GM12878 (cell line): ENCODE data around the gene ABCG1. TPM values are rescaled to one million over a fixed set of nuclear protein-coding genes. Genes with fewer than 3 reads are reported as not detected.

Source experiments
- ATAC-seq: fragments of 200-7000 bp; cut with Tn5 transposase; 3 replicates; pipeline ENCODE4 v1.9.1; 2020; ENCODE audit warnings: mild to moderate bottlenecking, moderate library complexity
- BruUV-seq: library from RNA; stranded (reverse); fragments of 400-500 nt; replicated peaks from 2 replicates; lab custom pipeline; 2021; lab: Mats Ljungman, UMichigan
- CTCF ChIA-PET: fragments of 300-600 bp; sonication (Branson Sonifier 250); formaldehyde crosslinking; extraction: SDS; loops from one replicate; lab custom pipeline; 2021; ENCODE audit warnings: inconsistent platforms; lab: Yijun Ruan, JAX
- POLR2A ChIA-PET: fragments of 350-600 bp; formaldehyde crosslinking; extraction: SDS; loops from one replicate; lab custom pipeline; 2021; ENCODE audit warnings: inconsistent platforms; lab: Charles Lee
- RAD21 ChIA-PET: fragments of 300-600 bp; sonication (Branson Sonifier 250); formaldehyde crosslinking; loops from one replicate; lab custom pipeline; 2023; ENCODE audit warnings: antibody characterized with exemption; ENCODE audit not compliant: unreplicated experiment; lab: Charles Lee
- SMC1A ChIA-PET: fragments of 300-600 bp; sonication (Branson Sonifier 250); formaldehyde crosslinking; loops from one replicate; lab custom pipeline; 2023; ENCODE audit not compliant: unreplicated experiment, uncharacterized antibody; lab: Charles Lee
- DNase-seq: peaks from one replicate; pipeline ENCODE4 v3.0.0-alpha.2; 2011; ENCODE audit warnings: low read depth, low spot score
- FAIRE-seq: peaks from 3 replicates; lab custom pipeline; 2011; peaks lifted over from hg19 to GRCh38; lab: Jason Lieb, UNC
- H2AFZ ChIP-seq: 2 replicates; pipeline ENCODE4 v1.6.0; 2011; ENCODE audit warnings: low read depth, low read length, control low read depth; ENCODE audit not compliant: control insufficient read depth
- H3K27ac ChIP-seq: 2 replicates; pipeline ENCODE4 v1.5.1; 2011; ENCODE audit warnings: control low read depth; ENCODE audit not compliant: control insufficient read depth, insufficient read depth
- H3K27me3 ChIP-seq, 2 experiments: replicated peaks in 1 of 2; 2 replicates each; pipeline versions ENCODE4 v1.6.0 to v1.6.1; 2011; ENCODE audit warnings: low read length in 1 of 2; ENCODE audit not compliant: control insufficient read depth in 2 of 2, insufficient read depth in 2 of 2
- H3K36me3 ChIP-seq, 2 experiments: 2 replicates each; pipeline ENCODE4 v1.5.1; 2011; ENCODE audit warnings: low read length in 1 of 2; ENCODE audit not compliant: control insufficient read depth in 2 of 2, insufficient read depth in 2 of 2
- H3K4me1 ChIP-seq: 2 replicates; pipeline ENCODE4 v1.6.1; 2011; ENCODE audit warnings: mild to moderate bottlenecking, low read length, moderate library complexity, mixed read lengths; ENCODE audit not compliant: control insufficient read depth, insufficient read depth
- H3K4me2 ChIP-seq: 2 replicates; pipeline ENCODE4 v1.6.0; 2011; ENCODE audit warnings: control low read depth; ENCODE audit not compliant: control insufficient read depth, insufficient read depth
- H3K4me3 ChIP-seq: fragments of 200-600 bp; sonication (generic); 2 replicates; pipeline ENCODE4 v1.5.1; 2016
- H3K79me2 ChIP-seq: 2 replicates; pipeline ENCODE4 v1.6.0; 2011; ENCODE audit warnings: low read length; ENCODE audit not compliant: control insufficient read depth, insufficient read depth
- H3K9ac ChIP-seq: 2 replicates; pipeline ENCODE4 v1.8.0; 2011; ENCODE audit warnings: low read length, control low read depth, mixed read lengths; ENCODE audit not compliant: control insufficient read depth, insufficient read depth
- H3K9me3 ChIP-seq: replicated peaks from 3 replicates; pipeline ENCODE4 v1.5.1; 2011; ENCODE audit warnings: mild to moderate bottlenecking, low read length; ENCODE audit not compliant: control insufficient read depth, insufficient read depth
- H4K20me1 ChIP-seq: 2 replicates; pipeline ENCODE4 v1.6.0; 2011; ENCODE audit not compliant: control insufficient read depth, insufficient read depth
- IRF4 ChIP-seq: IDR thresholded peaks from 2 replicates; pipeline ENCODE4 v1.6.1; 2011; ENCODE audit warnings: low read depth, low read length
- MEF2B ChIP-seq: fragments of 450-650 bp; IDR thresholded peaks from 2 replicates; pipeline ENCODE4 v1.6.1; 2018; ENCODE audit warnings: mild to moderate bottlenecking, moderate library complexity; ENCODE audit not compliant: partially characterized antibody, poor library complexity, severe bottlenecking
- NR2C2 ChIP-seq: IDR thresholded peaks from 2 replicates; pipeline ENCODE4 v1.6.1; 2011; ENCODE audit warnings: borderline replicate concordance, low read depth; ENCODE audit not compliant: control insufficient read depth, insufficient read length
- PKNOX1 ChIP-seq: fragments of 450-650 bp; IDR thresholded peaks from 2 replicates; pipeline ENCODE4 v1.6.1; 2016; ENCODE audit warnings: mild to moderate bottlenecking
- RELA ChIP-seq: fragments of 450-650 bp; IDR thresholded peaks from 2 replicates; pipeline ENCODE4 v1.8.0; 2014; ENCODE audit warnings: borderline replicate concordance; ENCODE audit not compliant: partially characterized antibody
- RUNX3 ChIP-seq: IDR thresholded peaks from 2 replicates; pipeline ENCODE4 v1.6.1; 2012; ENCODE audit warnings: low read length, inconsistent platforms
- ZNF274 ChIP-seq: IDR thresholded peaks from one replicate; pipeline ENCODE4 v1.8.0; 2011; ENCODE audit not compliant: insufficient read length, insufficient read depth
- ZNF687 ChIP-seq: fragments of 450-650 bp; IDR thresholded peaks from 2 replicates; pipeline ENCODE4 v1.6.1; 2017; ENCODE audit warnings: mild to moderate bottlenecking, moderate library complexity
- WGBS: methylation state at CpG from one replicate; pipeline ENCODE4 v1.1.6; 2016; ENCODE audit warnings: low lambda C conversion rate; ENCODE audit not compliant: insufficient replicate concordance, insufficient coverage; ENCODE audit errors: missing lambda C conversion rate; 5-methylcytosine and 5-hydroxymethylcytosine counted together
- in situ Hi-C: fragments of 300-500 bp; cut with MboI; formaldehyde crosslinking; loops from 9 replicates; pipeline ENCODE4 v1.14.3; 2018; ENCODE audit warnings: mixed read lengths
- intact Hi-C: fragments of 100-400 bp; cut with micrococcal nuclease; formaldehyde crosslinking; loops from one replicate; pipeline ENCODE4 v1.14.2; 2022; ENCODE audit not compliant: unreplicated experiment
- polyA plus RNA-seq, 11 experiments: library from polyadenylated mRNA; depleted of rRNA in 4 of 11; unstranded in 6 of 11; stranded (reverse) in 5 of 11; fragments of >200 nt; fragmentation: Nextera tagmentation in 4 of 11; fragmentation: Illumina TruSeq in 1 of 11; extraction: Ambion mirVana in 4 of 11; extraction: Trizol in 1 of 11; gene quantifications; 1 replicate in 1 of 11; 2 replicates in 10 of 11; pipeline versions ENCODE4 v1.2.1 to v1.2.3, GENCODE V29; 2011 to 2016; ENCODE audit warnings: inconsistent platforms in 2 of 11, missing spikeins in 2 of 11, low read depth in 1 of 11
- total RNA-seq, 4 experiments: library from RNA; depleted of rRNA in 3 of 4; stranded (reverse); fragments of >200 nt in 3 of 4; fragmentation: Illumina TruSeq in 1 of 4; extraction: Trizol in 1 of 4; gene quantifications; 2 replicates each; pipeline versions ENCODE4 v1.2.1 to v1.2.3, GENCODE V29; 2013 to 2021

Gene ABCG1
- total and polyA plus RNA-seq, 10 of the 15 experiments (the other 5 are each of a cell fraction or from before 2014, with no cell fraction given): 0.59 to 19.3 (median 5.7) TPM

- TF ChIP-seq RELA: no peak
- TF ChIP-seq ZNF687: 0 out of 2 replicates have a peak, but pooled peaks have one; percentile 27
- TF ChIP-seq NR2C2: no peak
- no peak for TF ChIP-seq ZNF274
- no peak for TF ChIP-seq RUNX3
Observed at GRCh38 chr21:42220138-42220701, 1.3 kb downstream of the ABCG1 start (continued).

- TF ChIP-seq MEF2B (no peak), PKNOX1 (0 out of 2 replicates have a peak, but pooled peaks have one; percentile 14), IRF4 (no peak)
- intact Hi-C loops (loop anchor here (10.0 kb wide), 1 partner anchor 857 kb away; the partner anchor contains the start of gene MX2), in situ Hi-C loops (loop anchor here (25.0 kb wide), 1 partner anchor 1466 kb away; no protein-coding TSS in a partner anchor)
- Histone ChIP-seq H3K4me2 (no peak overlapping the region), H3K4me1 (peaks cover 9% of the 10 kb centered on the region; the same call in 1 of the 2 replicates), H3K79me2 (no peaks in the 10 kb centered on the region), H3K36me3 (no peaks in the 10 kb centered on the region), H3K9ac (no peak overlapping the region), H3K9me3 (no peaks in the 10 kb centered on the region; the same call in 2 of the 3 replicates), H3K4me3 (no peak overlapping the region), H2AFZ (no peak overlapping the region), H4K20me1 (no peaks in the 10 kb centered on the region), H3K27me3 (peaks cover 0 to 4% of the 10 kb centered on the region in 2 experiments; a peak in 1 of 4 replicates), H3K27ac (no peak overlapping the region)
- POLR2A ChIA-PET: interaction anchor here (1.4 to 3.4 kb wide), 5 partner anchors 12 to 37 kb away, joined by 3 to 38 read pairs (median 6); no protein-coding TSS in a partner anchor
- SMC1A ChIA-PET: interaction anchor here (1.6 to 3.8 kb wide), 8 partner anchors 8 to 76 kb away, joined by 5 to 77 read pairs (median 11); no protein-coding TSS in a partner anchor
- CTCF ChIA-PET: interaction anchor here (0.8 to 4.1 kb wide), 8 partner anchors 12 to 88 kb away, joined by 3 to 51 read pairs (median 8); no protein-coding TSS in a partner anchor
- ATAC-seq: no peak
- no peak for DNase-seq
- BruUV-seq: no TSS peak
- WGBS: 55% methylated on average over 15 of the region's 15 CpGs
- no peak for FAIRE-seq
- RAD21 ChIA-PET: interaction anchor here (0.7 to 4.2 kb wide), 11 partner anchors 12 to 192 kb away, joined by 3 to 46 read pairs (median 10); no protein-coding TSS in a partner anchor
Observed at GRCh38 chr21:42221581-42222345, 2.8 kb downstream of the ABCG1 start.
